Erythroblast (primary cell): Measurements from ENCODE around the gene CHST9.
"Not testable (repeated sequence)": the region's sequence is repeated elsewhere in the genome, so short reads cannot be mapped to it uniquely, and the experiment has no call there.

ENCODE experiments used
- DNase-seq, 2 experiments: peaks; one replicate each; lab custom pipeline; 2025; lab: John Stamatoyannopoulos, UW
- GATA1 ChIP-seq: IDR thresholded peaks from 2 replicates; pipeline ENCODE4 v1.6.1; 2011; ENCODE audit warnings: low read depth, mild to moderate bottlenecking, control low read depth, low read length, moderate library complexity
- POLR2A ChIP-seq: IDR thresholded peaks from 2 replicates; pipeline ENCODE4 v1.6.1; 2011; ENCODE audit warnings: mild to moderate bottlenecking, low read length

CHST9 gene

DNA sequence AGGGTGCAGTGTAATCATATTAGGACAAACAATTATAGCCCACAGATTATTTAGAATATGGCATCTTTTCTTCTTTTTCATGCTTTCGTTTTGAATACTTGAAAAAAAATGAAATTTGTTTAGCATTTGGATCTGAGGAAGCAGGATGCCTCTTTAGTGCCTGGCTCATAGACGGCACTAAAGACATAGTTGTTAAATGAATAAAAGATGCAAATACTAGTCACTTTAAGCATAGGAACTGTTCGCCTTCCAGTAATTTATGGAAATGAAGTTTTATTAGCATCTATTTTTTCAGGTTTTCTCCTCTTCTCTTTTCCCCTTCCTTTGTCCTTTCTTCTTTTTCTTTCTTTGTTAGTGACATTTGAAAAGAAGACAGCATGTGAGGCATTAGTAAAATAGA, 80.4 kb downstream of the CHST9 start:
- no peak for TF ChIP-seq POLR2A
- TF ChIP-seq GATA1: no peak
- no peak for DNase-seq

- no peak for DNase-seq
- TF ChIP-seq GATA1: no peak
- TF ChIP-seq POLR2A: no peak
Measured at GRCh38 chr18:27094621-27095020, 90.5 kb downstream of the CHST9 start.

- not testable (repeated sequence) for DNase-seq
Measured at GRCh38 chr18:27093290-27093689, 91.8 kb downstream of the CHST9 start.

- TF ChIP-seq GATA1: no peak
- no peak for TF ChIP-seq POLR2A
- DNase-seq: no peak
Measured at GRCh38 chr18:27081701-27082100, 103.4 kb downstream of the CHST9 start.

GRCh38 chr18:27075828-27076227, 109.3 kb downstream of the CHST9 start:
- TF ChIP-seq GATA1: no peak
- TF ChIP-seq POLR2A: no peak
- DNase-seq: no peak

DNA sequence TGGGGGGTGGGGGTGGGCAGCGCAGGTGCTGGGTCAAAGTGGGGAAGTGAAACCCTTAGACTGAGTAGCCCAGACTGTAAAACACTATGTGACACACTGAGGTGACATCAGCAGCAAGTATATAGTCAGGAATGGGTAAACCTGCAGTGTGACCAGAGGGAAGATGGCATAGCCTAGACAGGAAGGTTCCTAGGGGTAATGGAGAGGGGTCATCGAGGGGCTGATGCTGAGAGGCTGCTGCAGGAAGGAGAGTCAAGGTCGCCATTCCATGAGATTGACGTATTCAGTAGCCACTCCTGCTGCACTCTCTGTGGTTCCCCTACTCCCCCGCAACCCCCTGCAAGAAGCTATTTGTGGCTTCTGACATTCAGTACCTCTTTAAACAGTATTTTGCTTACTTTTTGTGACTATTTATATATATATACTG, 111.7 kb downstream of the CHST9 start:
- TF ChIP-seq GATA1 (no peak), POLR2A (no peak)
- no peak for DNase-seq

DNA sequence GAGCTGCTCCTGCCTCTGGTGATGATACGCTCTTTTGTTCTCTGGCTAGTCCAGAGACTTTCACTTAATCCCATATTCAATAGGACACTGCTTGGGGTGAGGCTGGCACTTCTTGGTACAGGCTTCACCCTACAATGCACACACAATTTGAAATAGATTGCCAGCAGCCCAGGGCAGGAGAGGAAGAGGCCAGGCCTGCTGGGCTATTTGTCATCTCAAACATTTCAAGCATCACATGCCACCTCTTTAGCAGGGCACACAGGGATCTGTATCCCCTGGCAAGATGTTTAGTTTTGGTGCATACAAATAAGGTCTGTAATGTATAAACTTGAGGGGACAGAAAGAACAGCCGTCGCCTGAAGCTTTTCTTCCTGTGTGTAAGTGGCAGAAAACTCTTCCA, 120.4 kb downstream of the CHST9 start:
- TF ChIP-seq GATA1 (no peak), POLR2A (no peak)
- no peak for DNase-seq

GRCh38 chr18:27062802-27063201, 122.3 kb downstream of the CHST9 start:
- no peak for DNase-seq
- TF ChIP-seq POLR2A: no peak
- no peak for TF ChIP-seq GATA1

DNA sequence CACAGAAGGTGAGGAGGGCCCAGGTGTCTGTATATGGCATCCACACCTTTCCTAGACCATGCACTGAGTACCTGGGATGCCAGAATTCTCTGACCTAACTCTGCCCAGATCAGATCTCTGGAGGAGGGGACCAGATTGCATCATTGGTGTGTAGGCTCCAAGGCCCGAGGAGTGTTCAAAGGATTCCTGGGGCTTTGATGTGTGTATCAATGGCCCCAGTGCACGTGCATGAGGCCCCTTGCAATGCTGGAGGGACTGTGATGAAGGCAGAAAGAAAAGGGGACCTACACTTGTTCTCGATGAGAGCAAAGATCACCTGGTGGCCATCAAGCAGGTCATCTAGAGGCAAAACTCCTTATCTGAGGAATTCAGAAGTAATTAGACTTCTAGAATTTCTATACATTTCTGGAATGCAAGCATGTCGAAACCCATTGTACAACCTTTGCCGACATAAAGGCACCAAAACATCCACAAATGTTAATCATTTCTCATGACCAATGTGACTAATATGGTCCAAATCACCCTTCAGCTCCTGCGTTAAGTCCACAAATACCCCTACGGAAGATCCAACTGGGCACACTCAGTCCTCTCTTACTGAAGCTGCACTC, 123.5 kb downstream of the CHST9 start:
- no peak for TF ChIP-seq GATA1
- no peak for TF ChIP-seq POLR2A
- DNase-seq: no peak

- no peak for TF ChIP-seq GATA1
- no peak for TF ChIP-seq POLR2A
- no peak for DNase-seq
Measured at GRCh38 chr18:27057519-27058234, 127.4 kb downstream of the CHST9 start.

- no peak for TF ChIP-seq POLR2A
- no peak for TF ChIP-seq GATA1
- no peak for DNase-seq
Measured at GRCh38 chr18:27054926-27055325, 130.2 kb downstream of the CHST9 start.

- TF ChIP-seq GATA1 (no peak), POLR2A (no peak)
- no peak for DNase-seq
Measured at GRCh38 chr18:27049969-27050368, 135.1 kb downstream of the CHST9 start.

- DNase-seq: no peak
- TF ChIP-seq GATA1 (no peak), POLR2A (no peak)
Measured at GRCh38 chr18:27045342-27045741, 139.8 kb downstream of the CHST9 start.

DNA sequence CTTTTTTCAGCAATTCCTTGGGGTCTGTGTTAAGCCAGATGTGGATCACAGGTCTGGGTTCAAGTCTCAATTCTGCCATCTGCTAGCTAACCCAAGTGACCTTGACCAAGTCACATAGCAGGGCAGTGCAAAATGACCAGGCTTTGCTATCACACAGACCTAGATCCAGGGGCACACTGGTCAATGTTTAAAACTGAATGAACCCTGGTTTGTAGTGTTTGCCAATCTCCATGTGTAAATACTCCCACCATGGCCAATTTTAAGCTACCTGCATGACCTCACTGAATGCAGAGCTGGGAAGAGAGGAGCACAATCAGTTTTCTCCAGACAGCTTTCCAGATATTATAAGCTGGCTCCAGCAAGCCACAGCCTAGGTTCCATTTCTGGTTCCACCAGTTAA, 142.9 kb downstream of the CHST9 start:
- TF ChIP-seq POLR2A: no peak
- no peak for TF ChIP-seq GATA1
- no peak for DNase-seq

- DNase-seq: no peak
- TF ChIP-seq GATA1 (no peak), POLR2A (no peak)
Measured at GRCh38 chr18:27040796-27041195, 144.3 kb downstream of the CHST9 start.
